NCI-H2107 treated with DMSO at 0.1 percent for 48 hours (cell line): Measurements from ENCODE around the gene SLC6A6.
"Not testable (repeated sequence)": the region's sequence is repeated elsewhere in the genome, so short reads cannot be mapped to it uniquely, and the experiment has no call there.

Source experiments
- DNase-seq: peaks from one replicate; lab custom pipeline; 2025; ENCODE audit not compliant: unreplicated experiment; lab: John Stamatoyannopoulos, UW

The SLC6A6 gene

DNA sequence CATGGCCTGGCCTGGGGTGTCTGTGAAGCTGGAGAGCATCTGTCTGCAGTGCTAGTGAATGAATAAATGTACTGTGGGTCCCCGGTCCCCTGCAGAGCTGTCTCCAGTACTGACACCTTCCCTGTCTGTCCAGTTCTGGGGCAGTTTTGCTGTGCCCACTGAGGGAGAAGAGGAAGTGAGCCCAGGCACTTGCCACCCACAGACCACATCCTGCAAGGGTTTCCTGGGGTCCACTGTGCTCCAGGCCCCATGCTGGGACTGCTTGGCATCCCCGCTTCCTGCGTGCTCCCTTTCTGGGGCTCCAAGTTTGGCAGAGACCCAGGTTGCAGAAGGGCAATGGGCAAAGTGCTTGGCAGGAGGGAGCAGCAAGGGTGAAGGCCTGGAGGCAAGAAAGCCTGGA is 4.9 kb upstream of the SLC6A6 start:
- no peak for DNase-seq

- no peak for DNase-seq
These were observed 4.2 kb upstream of the SLC6A6 start for GRCh38 chr3:14397940-14398796.

DNA sequence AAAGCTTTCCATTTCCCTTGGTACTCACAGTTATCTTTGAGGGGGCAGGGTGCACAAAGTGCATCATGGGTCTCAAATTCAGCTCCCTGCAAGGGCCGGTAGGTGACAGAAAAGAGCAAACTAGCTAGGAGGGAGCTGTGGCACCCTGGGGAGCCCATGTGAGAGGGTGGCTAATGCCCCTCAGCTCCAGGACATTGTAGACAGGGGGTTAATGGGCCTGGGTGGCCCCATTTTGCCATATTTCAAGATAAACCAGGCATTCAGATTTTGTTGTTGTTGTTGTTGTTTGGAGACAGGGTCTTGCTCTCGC is 3.7 kb upstream of the SLC6A6 start:
- DNase-seq, result no peak

GRCh38 chr3:14401692-14402303 is 608 bp upstream of the SLC6A6 start:
- no peak for DNase-seq

- DNase-seq, result no peak
These were observed 1.3 kb downstream of the SLC6A6 start for GRCh38 chr3:14403619-14404155.

GRCh38 chr3:14404186-14404585 is 1.8 kb downstream of the SLC6A6 start:
- DNase-seq, result no peak

GRCh38 chr3:14404631-14405359 is 2.4 kb downstream of the SLC6A6 start:
- DNase-seq, result no peak

- no peak for DNase-seq
These were observed 3.2 kb downstream of the SLC6A6 start for GRCh38 chr3:14405360-14406238.

DNA sequence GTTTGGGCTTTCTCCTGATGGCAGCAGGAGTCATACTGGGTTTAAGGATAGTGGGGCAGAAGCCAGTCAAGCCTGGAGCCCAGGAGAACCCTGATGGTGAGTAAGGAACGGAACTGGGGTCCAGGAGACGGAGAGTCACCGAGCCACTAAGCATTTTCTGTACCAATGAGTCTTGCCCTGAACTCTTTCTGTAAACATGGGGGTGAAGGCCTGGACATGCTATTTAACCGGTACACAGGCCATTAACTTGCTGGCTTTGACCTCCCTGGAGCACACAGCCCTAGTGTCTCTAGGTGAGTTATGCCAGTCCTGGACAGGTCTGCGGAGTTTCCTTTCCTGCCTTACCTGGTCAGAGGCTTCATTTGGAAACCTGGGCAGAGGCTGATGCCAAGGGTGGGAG is 3.9 kb downstream of the SLC6A6 start:
- no peak for DNase-seq

GRCh38 chr3:14406766-14407165 is 4.4 kb downstream of the SLC6A6 start:
- DNase-seq, result no peak

- DNase-seq, result no peak
These were observed 4.8 kb downstream of the SLC6A6 start for GRCh38 chr3:14407203-14407602.

- DNase-seq, result not testable (repeated sequence)
These were observed 7.3 kb downstream of the SLC6A6 start for GRCh38 chr3:14409779-14410063.

DNA sequence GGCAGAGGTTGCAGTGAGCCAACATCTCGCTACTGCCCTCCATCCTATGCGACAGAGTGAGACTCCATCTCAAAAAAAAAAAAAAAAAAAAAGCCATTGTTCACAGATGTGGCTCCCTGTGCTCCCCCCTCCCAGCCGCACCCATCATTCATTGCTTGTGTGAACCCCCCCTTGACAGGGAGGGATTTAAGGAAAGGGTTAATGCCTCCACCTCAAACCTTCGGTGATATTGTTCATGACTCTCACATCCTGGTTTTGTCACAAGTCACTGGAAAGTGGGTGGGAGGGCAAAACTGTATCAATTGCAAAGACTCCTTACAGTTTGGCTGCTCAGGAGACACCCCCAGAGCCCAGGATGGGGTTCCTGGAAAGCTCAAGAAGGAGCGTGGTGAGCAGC is 7.7 kb downstream of the SLC6A6 start:
- no peak for DNase-seq

DNA sequence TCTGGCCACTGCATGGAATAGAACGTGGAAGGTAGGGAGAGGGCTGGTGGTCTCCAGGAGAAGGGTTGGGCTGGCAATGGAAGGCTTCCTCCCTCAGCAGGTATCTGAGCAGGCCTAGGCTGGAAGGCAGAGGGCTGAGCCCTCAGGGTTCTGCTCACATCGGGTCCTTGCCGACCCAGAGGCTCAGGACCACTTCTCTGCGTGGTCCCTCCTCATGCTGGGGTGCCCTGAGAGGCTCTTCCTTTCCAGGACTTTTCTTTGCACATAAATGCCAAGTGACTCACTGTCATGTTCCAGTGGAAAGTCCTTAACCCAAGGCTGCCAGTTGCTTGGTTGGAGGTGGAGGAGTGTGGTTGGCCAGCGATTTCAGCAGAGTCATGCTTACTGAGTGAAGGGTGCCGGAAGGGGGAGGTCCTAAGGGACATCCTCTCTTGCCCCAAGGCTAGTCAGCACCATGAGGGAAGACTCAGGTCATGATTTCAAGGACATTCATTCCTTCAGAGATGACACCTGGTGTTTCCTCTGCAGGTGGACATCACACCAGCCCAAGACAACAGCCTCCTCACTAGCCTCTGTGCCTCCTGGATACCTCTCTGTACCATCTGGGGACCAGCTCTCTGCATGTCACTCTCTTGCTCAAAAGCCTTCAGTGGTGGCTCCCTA is 8.2 kb downstream of the SLC6A6 start:
- no peak for DNase-seq

- no peak for DNase-seq
These were observed 8.7 kb downstream of the SLC6A6 start for GRCh38 chr3:14411166-14411526.

DNA sequence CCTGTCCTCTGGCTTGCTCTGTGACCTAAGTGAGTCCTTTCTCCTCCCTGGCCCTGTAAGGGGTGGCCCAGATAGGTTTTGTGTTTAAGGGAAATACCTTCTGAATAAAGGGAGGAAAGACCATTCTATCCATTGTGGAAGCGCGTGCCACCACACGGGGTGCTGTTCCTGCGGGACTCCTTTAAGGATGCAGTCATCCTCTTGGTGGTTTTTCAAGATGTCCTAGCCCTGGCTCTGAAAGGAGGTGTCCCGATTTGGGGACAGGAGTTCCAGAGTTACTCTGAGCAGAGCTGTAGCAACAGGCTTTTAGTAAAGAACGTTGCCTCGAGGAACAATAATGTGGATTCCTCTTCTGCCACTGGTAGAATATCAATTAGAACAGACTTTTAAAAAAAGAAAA is 9.6 kb downstream of the SLC6A6 start:
- DNase-seq, result no peak

DNA sequence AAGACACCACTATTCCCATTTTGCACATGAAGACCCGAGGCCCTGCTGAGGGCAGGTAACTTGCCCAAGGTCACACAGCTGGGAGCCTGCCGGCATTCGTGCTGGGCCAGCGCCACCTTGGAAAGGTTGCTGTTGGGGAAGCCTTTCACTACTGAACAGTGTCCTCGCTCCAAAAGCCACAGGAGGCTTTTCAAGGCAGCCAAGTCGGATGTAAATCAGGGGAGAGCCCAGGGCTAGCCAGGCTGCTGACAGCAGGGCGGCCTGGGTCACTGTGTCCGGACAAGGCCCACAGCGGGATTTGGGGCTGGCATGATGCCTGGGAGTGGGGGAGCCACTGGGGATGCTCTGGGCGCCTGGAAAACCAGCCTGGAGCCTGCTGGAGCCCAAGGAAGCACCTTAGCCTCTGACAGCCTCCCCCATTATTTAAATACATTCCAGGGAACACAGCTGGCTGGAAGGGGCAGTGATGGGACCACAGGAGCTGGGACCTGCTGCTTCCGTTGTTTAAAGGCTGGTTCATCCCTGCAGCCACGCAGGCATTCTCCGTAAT is 10.5 kb downstream of the SLC6A6 start:
- no peak for DNase-seq

DNA sequence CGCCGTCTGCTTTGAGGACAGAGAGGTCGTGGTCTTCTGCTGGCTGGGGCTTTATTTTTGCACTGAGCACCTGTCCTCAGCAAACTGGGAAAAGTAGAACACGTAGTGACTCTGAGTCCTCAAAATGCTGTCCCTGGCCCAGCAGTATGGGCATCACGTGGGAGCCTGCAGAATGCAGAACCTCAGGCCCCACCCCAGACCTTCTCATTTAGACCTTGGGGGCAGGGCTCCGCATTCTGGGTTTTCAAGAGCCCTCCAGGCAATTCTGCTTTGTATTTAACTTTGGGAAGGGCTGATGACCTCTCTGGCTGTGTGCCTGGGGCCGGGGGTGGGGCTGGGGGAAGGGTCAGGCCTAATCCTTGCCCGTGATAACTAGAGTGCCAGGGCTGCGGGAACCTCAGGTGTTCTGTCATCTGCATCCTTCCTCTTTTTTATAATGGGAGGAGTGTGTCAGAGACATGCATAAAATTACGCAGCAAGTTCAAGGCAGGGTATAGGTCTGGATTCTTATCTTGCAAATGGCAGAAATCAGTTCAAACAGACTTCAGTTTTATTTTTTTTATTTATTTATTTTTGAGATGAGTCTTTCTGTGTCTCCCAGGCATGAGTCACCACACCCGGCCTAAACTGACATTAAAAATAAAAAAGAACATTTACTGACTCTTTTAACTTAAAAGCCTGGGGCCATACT is 11.1 kb downstream of the SLC6A6 start:
- no peak for DNase-seq

DNA sequence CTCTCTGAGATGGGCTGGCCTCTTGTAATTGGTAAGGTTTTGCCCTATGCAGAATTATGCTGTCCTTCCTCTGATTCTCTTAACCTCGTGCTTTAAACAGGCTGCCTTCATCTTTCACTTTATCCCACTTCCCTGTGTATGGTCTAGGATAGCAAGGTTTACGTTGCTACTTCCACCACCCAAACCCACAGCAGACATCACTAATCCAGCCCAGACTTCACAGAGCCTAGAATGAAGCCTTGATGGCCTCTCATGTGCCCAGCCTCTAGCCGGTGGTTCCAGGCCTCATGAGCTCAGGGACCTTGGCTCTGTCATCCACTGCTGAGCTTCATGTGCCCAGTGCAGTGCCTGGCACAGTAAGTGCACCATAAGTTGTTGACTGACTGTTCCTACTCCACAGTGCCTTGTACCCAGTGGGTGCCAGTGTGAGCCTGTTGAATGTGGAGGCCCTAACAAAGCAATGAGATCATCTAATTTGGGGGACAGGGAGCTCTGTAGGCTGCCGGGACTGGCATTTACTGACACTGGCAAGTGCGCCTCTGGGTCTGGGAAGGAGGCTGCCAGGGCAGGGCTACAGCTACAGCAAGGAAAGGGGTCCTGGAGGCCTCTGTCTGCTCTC is 12.5 kb downstream of the SLC6A6 start:
- no peak for DNase-seq
